Uterus (tissue), 2 donors: ENCODE measurements around the gene CCDC171.

Source experiments
- POLR2A ChIP-seq, 2 donors: fragments of 450-650 bp; IDR thresholded peaks; one replicate each; pipeline ENCODE4 v1.6.1; 2016; ENCODE audit warnings: antibody characterized with exemption in 2 of 2, mild to moderate bottlenecking in 1 of 2, moderate library complexity in 1 of 2
- TF ChIP-seq, protein P1 (sequence below), 4 experiments: fragments of 200-600 bp in 2 of 4; fragments of 450-650 bp in 2 of 4; sonication (generic) in 2 of 4; IDR thresholded peaks; one replicate each; pipeline ENCODE4 v1.5.1; 2016 to 2019; ENCODE audit warnings: antibody characterized with exemption in 4 of 4, mild to moderate bottlenecking in 2 of 4, moderate library complexity in 1 of 4

GRCh38 chr9:15693701-15694100, 140.9 kb downstream of the CCDC171 start:
- TF ChIP-seq, protein P1, sequence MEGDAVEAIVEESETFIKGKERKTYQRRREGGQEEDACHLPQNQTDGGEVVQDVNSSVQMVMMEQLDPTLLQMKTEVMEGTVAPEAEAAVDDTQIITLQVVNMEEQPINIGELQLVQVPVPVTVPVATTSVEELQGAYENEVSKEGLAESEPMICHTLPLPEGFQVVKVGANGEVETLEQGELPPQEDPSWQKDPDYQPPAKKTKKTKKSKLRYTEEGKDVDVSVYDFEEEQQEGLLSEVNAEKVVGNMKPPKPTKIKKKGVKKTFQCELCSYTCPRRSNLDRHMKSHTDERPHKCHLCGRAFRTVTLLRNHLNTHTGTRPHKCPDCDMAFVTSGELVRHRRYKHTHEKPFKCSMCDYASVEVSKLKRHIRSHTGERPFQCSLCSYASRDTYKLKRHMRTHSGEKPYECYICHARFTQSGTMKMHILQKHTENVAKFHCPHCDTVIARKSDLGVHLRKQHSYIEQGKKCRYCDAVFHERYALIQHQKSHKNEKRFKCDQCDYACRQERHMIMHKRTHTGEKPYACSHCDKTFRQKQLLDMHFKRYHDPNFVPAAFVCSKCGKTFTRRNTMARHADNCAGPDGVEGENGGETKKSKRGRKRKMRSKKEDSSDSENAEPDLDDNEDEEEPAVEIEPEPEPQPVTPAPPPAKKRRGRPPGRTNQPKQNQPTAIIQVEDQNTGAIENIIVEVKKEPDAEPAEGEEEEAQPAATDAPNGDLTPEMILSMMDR (IDR thresholded peaks at IDR 0.05), result no peak
- no peak for TF ChIP-seq POLR2A (IDR thresholded peaks at IDR 0.05)
